ENCODE results near the gene MPP1. TPM values are rescaled to one million over a fixed set of nuclear protein-coding genes. Genes with fewer than 3 reads are reported as not detected.
A peak's percentile ranks its signal among the peaks of the same experiment; 100 is the strongest.

The MPP1 gene
- total and polyA plus RNA-seq, 11 donors, result 17.7 to 73.2 (median 38.2) TPM

GRCh38 chrX:154800478-154801210 lies 4.6 kb downstream of the MPP1 start:
- 72 to 79% (median 75%) methylated on average over 8 of the region's 8 CpGs for WGBS, 4 donors
- no peak for TF ChIP-seq POLR2A (IDR thresholded peaks at IDR 0.05)
- no peak for TF ChIP-seq CTCF (IDR thresholded peaks at IDR 0.05)
- peaks cover 0 to 21% (median 8%) of the 10 kb centered on the region in 12 donors for H3K4me1 ChIP-seq
- H3K36me3 ChIP-seq, result no peaks in the 10 kb centered on the region
- H3K4me3 ChIP-seq, result no peak overlapping the region
- peaks cover 0 to 14% (median 0%) of the 10 kb centered on the region in 9 donors for H3K27me3 ChIP-seq
- peak overlapping the region in 2 of 12 donors; percentile 34 to 88 for H3K27ac ChIP-seq
- intact Hi-C loops (cut with DNase I), result no loop called here
- no peaks in the 10 kb centered on the region for H3K9me3 ChIP-seq
- DNase-seq, result no peak
- no peak for ATAC-seq

GRCh38 chrX:154799556-154800348 lies 5.5 kb downstream of the MPP1 start:
- Histone ChIP-seq H3K4me3 (no peak overlapping the region), H3K4me1 (peaks cover 0 to 21% (median 8%) of the 10 kb centered on the region in 12 donors), H3K27ac (peak overlapping the region in 6 of 12 donors; percentile 0 to 88 (median 42)), H3K36me3 (no peaks in the 10 kb centered on the region), H3K9me3 (no peaks in the 10 kb centered on the region), H3K27me3 (peaks cover 0 to 5% (median 0%) of the 10 kb centered on the region in 9 donors)
- DNase-seq (no peak), ATAC-seq (peak in 3 of 4 donors; percentile 35 to 39 (median 35))
- 45 to 51% (median 48%) methylated on average over 9 of the region's 9 CpGs for WGBS, 4 donors
- intact Hi-C loops (cut with DNase I), result no loop called here
- TF ChIP-seq POLR2A (IDR thresholded peaks at IDR 0.05) (no peak), CTCF (IDR thresholded peaks at IDR 0.05) (no peak)

GRCh38 chrX:154797006-154797405 lies 8.3 kb downstream of the MPP1 start:
- no peak overlapping the region for H3K27ac ChIP-seq
- 62 to 80% (median 70%) methylated on average over 6 of the region's 6 CpGs for WGBS, 4 donors

More at GRCh38 chrX:154797006-154797405, 8.3 kb downstream of the MPP1 start:
- intact Hi-C loops (cut with DNase I), result no loop called here
- H3K4me1 ChIP-seq, result peaks cover 0 to 21% (median 8%) of the 10 kb centered on the region in 12 donors
- DNase-seq, result no peak
- ATAC-seq, result no peak
- no peaks in the 10 kb centered on the region for H3K27me3 ChIP-seq
- H3K9me3 ChIP-seq, result no peaks in the 10 kb centered on the region
- TF ChIP-seq POLR2A (IDR thresholded peaks at IDR 0.05) (no peak), CTCF (IDR thresholded peaks at IDR 0.05) (no peak)
- H3K36me3 ChIP-seq, result no peaks in the 10 kb centered on the region
- H3K4me3 ChIP-seq, result no peak overlapping the region
